ENCODE results near the gene ICA1.

The ICA1 gene

GRCh38 chr7:8226501-8226900, 35.5 kb downstream of the ICA1 start:
- no peak for DNase-seq

GRCh38 chr7:8221567-8221966, 40.4 kb downstream of the ICA1 start:
- no peak for DNase-seq

- no peak for DNase-seq
Observed at GRCh38 chr7:8221101-8221495, 40.9 kb downstream of the ICA1 start.

GRCh38 chr7:8220376-8221100, 41.4 kb downstream of the ICA1 start:
- DNase-seq = no peak

- DNase-seq = peak; percentile 2
Observed at GRCh38 chr7:8217200-8218068, 44.5 kb downstream of the ICA1 start.

GRCh38 chr7:8216334-8216690, 45.7 kb downstream of the ICA1 start:
- DNase-seq = no peak

GRCh38 chr7:8215648-8216333, 46.2 kb downstream of the ICA1 start:
- DNase-seq = no peak

GRCh38 chr7:8214244-8214824, 47.6 kb downstream of the ICA1 start:
- DNase-seq = no peak

- DNase-seq = no peak
Observed at GRCh38 chr7:8213381-8213780, 48.6 kb downstream of the ICA1 start.

GRCh38 chr7:8212638-8213037, 49.3 kb downstream of the ICA1 start:
- DNase-seq = no peak

GRCh38 chr7:8211725-8212096, 50.3 kb downstream of the ICA1 start:
- DNase-seq = no peak

- no peak for DNase-seq
Observed at GRCh38 chr7:8210845-8211724, 50.9 kb downstream of the ICA1 start.

- no peak for DNase-seq
Observed at GRCh38 chr7:8209353-8209752, 52.6 kb downstream of the ICA1 start.

GRCh38 chr7:8208816-8209215, 53.2 kb downstream of the ICA1 start:
- no peak for DNase-seq

GRCh38 chr7:8206956-8207355, 55.0 kb downstream of the ICA1 start:
- no peak for DNase-seq

GRCh38 chr7:8205537-8205936, 56.4 kb downstream of the ICA1 start:
- DNase-seq = no peak

- no peak for DNase-seq
Observed at GRCh38 chr7:8205031-8205387, 57.0 kb downstream of the ICA1 start.

- no peak for DNase-seq
Observed at GRCh38 chr7:8204339-8205030, 57.5 kb downstream of the ICA1 start.

GRCh38 chr7:8201846-8202441, 60.0 kb downstream of the ICA1 start:
- no peak for DNase-seq

- no peak for DNase-seq
Observed at GRCh38 chr7:8200717-8201116, 61.2 kb downstream of the ICA1 start.

- DNase-seq = no peak
Observed at GRCh38 chr7:8200316-8200715, 61.7 kb downstream of the ICA1 start.
